Natural killer cell (primary cell): ENCODE data around the gene GAREM1. TPM values are rescaled to one million over a fixed set of nuclear protein-coding genes. Genes with fewer than 3 reads are reported as not detected.

Experiments
- ATAC-seq, 3 donors: fragments of 150-1000 bp in 2 of 3; fragments of 200-7000 bp in 1 of 3; cut with Tn5 transposase; 1 replicate in 1 of 3; 2 replicates in 2 of 3; pipeline ENCODE4 v1.10.0; 2021; ENCODE audit warnings: mild to moderate bottlenecking in 2 of 3, moderate library complexity in 2 of 3
- DNase-seq, 2 donors: peaks; one replicate each; pipeline versions ENCODE4 v3.0.0 to v3.0.0-alpha.2; 2013 to 2021; ENCODE audit warnings: mixed read lengths in 1 of 2
- H3K27ac ChIP-seq: one replicate; pipeline ENCODE4 v1.5.1; 2013; ENCODE audit warnings: mild to moderate bottlenecking, low read length
- H3K27me3 ChIP-seq: one replicate; pipeline ENCODE4 v1.6.1; 2013; ENCODE audit warnings: low read length; ENCODE audit not compliant: control insufficient read depth, insufficient read depth
- H3K36me3 ChIP-seq: one replicate; pipeline ENCODE4 v1.6.1; 2013; ENCODE audit warnings: low read length; ENCODE audit not compliant: control insufficient read depth, insufficient read depth
- H3K4me1 ChIP-seq: one replicate; pipeline ENCODE4 v1.6.1; 2013; ENCODE audit warnings: low read length; ENCODE audit not compliant: control insufficient read depth, insufficient read depth
- H3K4me3 ChIP-seq: one replicate; pipeline ENCODE4 v1.5.1; 2013; ENCODE audit warnings: low read length
- H3K9me3 ChIP-seq: one replicate; pipeline ENCODE4 v1.6.1; 2013; ENCODE audit warnings: low read length; ENCODE audit not compliant: control insufficient read depth, insufficient read depth
- H3K27ac Mint-ChIP-seq, 2 donors: one replicate each; pipeline ENCODE4 v1.8.0; 2022; ENCODE audit warnings: mild to moderate bottlenecking in 2 of 2, mixed read lengths in 2 of 2, moderate library complexity in 1 of 2
- H3K27me3 Mint-ChIP-seq, 2 donors: one replicate each; pipeline ENCODE4 v1.8.0; 2022; ENCODE audit warnings: low read depth in 2 of 2, mixed read lengths in 2 of 2
- H3K36me3 Mint-ChIP-seq: one replicate; pipeline ENCODE4 v1.8.0; 2022; ENCODE audit warnings: mixed read lengths
- H3K4me1 Mint-ChIP-seq, 2 donors: one replicate each; pipeline ENCODE4 v1.8.0; 2022; ENCODE audit warnings: mixed read lengths in 2 of 2
- H3K4me3 Mint-ChIP-seq: one replicate; pipeline ENCODE4 v1.8.0; 2022; ENCODE audit warnings: mild to moderate bottlenecking, moderate library complexity, mixed read lengths
- H3K9me3 Mint-ChIP-seq, 2 donors: one replicate each; pipeline ENCODE4 v1.8.0; 2022; ENCODE audit warnings: mixed read lengths in 2 of 2
- CTCF ChIP-seq: fragments of 200-600 bp; IDR thresholded peaks from one replicate; pipeline ENCODE4 v1.8.0; 2022; ENCODE audit warnings: antibody characterized with exemption
- WGBS: methylation state at CpG from one replicate; pipeline ENCODE4 v1.1.7; 2013; ENCODE audit warnings: missing lambda C conversion rate; ENCODE audit not compliant: insufficient coverage; 5-methylcytosine and 5-hydroxymethylcytosine counted together
- intact Hi-C: fragments of 100-400 bp; cut with micrococcal nuclease; formaldehyde crosslinking; loops from one replicate; pipeline ENCODE4 v1.14.2; 2022
- total RNA-seq, 4 donors: library from RNA; stranded (reverse); fragments of 120-200 nt in 1 of 4; gene quantifications; one replicate each; pipeline versions ENCODE4 v1.2.3 to v1.2.4, GENCODE V29; 2013 to 2022

GAREM1 gene
- total RNA-seq, 3 donors from 2014 or later (not counting 1 experiment from before 2014, with no cell fraction given) = 0.09 TPM; not detected in 2

- ATAC-seq = peak in 1 of 3 donors; percentile 2
- Histone ChIP-seq H3K4me3 (no peak overlapping the region), H3K27ac (no peak overlapping the region), H3K9me3 (no peaks in the 10 kb centered on the region), H3K27me3 (peaks cover 18% of the 10 kb centered on the region), H3K36me3 (no peaks in the 10 kb centered on the region), H3K4me1 (peaks cover 16% of the 10 kb centered on the region)
- peak overlapping the region; percentile 76 for H3K4me3 Mint-ChIP-seq
- H3K4me1 Mint-ChIP-seq = peaks cover 33 to 49% of the 10 kb centered on the region in 2 donors
- H3K9me3 Mint-ChIP-seq = no peaks in the 10 kb centered on the region
- under 1% methylated on average over 47 of the region's 47 CpGs for WGBS
- H3K27ac Mint-ChIP-seq = no peak overlapping the region
- H3K27me3 Mint-ChIP-seq = peaks cover 10 to 26% of the 10 kb centered on the region in 2 donors
- no peak for DNase-seq
- no peaks in the 10 kb centered on the region for H3K36me3 Mint-ChIP-seq
- no peak for TF ChIP-seq CTCF
- intact Hi-C loops = loop anchor here (5.0 kb wide), 1 partner anchor 528 kb away; the partner anchor contains the start of gene TRAPPC8
These were observed 295 bp downstream of the GAREM1 start for GRCh38 chr18:32470460-32470713.

- peak overlapping the region in 1 of 2 donors; percentile 1 for H3K27ac Mint-ChIP-seq
- H3K36me3 ChIP-seq = no peaks in the 10 kb centered on the region
- no peak for ATAC-seq
- H3K4me1 Mint-ChIP-seq = peaks cover 33 to 49% of the 10 kb centered on the region in 2 donors
- no peaks in the 10 kb centered on the region for H3K36me3 Mint-ChIP-seq
- H3K4me1 ChIP-seq = peaks cover 16% of the 10 kb centered on the region
- no peak overlapping the region for H3K27ac ChIP-seq
- 2% methylated on average over 41 of the region's 41 CpGs for WGBS
- no peaks in the 10 kb centered on the region for H3K9me3 Mint-ChIP-seq
- no peak for TF ChIP-seq CTCF
- intact Hi-C loops = loop anchor here (5.0 kb wide), 1 partner anchor 528 kb away; the partner anchor contains the start of gene TRAPPC8
- peak overlapping the region; percentile 3 for H3K4me3 ChIP-seq
- peaks cover 11 to 31% of the 10 kb centered on the region in 2 donors for H3K27me3 Mint-ChIP-seq
- peaks cover 18% of the 10 kb centered on the region for H3K27me3 ChIP-seq
- H3K4me3 Mint-ChIP-seq = peak overlapping the region; percentile 83
- DNase-seq = peak in 1 of 2 donors; percentile 15
- no peaks in the 10 kb centered on the region for H3K9me3 ChIP-seq
These were observed 807 bp downstream of the GAREM1 start for GRCh38 chr18:32469691-32470459.

GRCh38 chr18:32469190-32469651 is 1.5 kb downstream of the GAREM1 start:
- peak overlapping the region in 1 of 2 donors; percentile 1 for H3K27ac Mint-ChIP-seq
- intact Hi-C loops = no loop called here

More at GRCh38 chr18:32469190-32469651, 1.5 kb downstream of the GAREM1 start:
- Histone ChIP-seq H3K4me3 (no peak overlapping the region), H3K27me3 (peaks cover 18% of the 10 kb centered on the region), H3K36me3 (no peaks in the 10 kb centered on the region), H3K4me1 (peaks cover 16% of the 10 kb centered on the region), H3K9me3 (no peaks in the 10 kb centered on the region), H3K27ac (no peak overlapping the region)
- Mint-ChIP-seq H3K36me3 (no peaks in the 10 kb centered on the region), H3K9me3 (no peaks in the 10 kb centered on the region), H3K4me1 (peaks cover 33 to 46% of the 10 kb centered on the region in 2 donors), H3K4me3 (peak overlapping the region; percentile 83), H3K27me3 (peaks cover 11 to 38% of the 10 kb centered on the region in 2 donors)
- no peak for TF ChIP-seq CTCF
- 32% methylated on average over 8 of the region's 8 CpGs for WGBS
- no peak for ATAC-seq
- peak in 1 of 2 donors; percentile 27 for DNase-seq
